GM23248 (cell line): ENCODE measurements around the gene RGS19. TPM values are rescaled to one million over a fixed set of nuclear protein-coding genes. Genes with fewer than 3 reads are reported as not detected.

Experiments used
- DNase-seq: peaks from one replicate; pipeline ENCODE4 v3.0.0-alpha.2; 2015
- H2AFZ ChIP-seq: fragments of 200-600 bp; sonication (generic); 2 replicates; pipeline ENCODE4 v1.6.1; 2016; ENCODE audit warnings: antibody characterized with exemption
- H3F3A ChIP-seq: fragments of 200-600 bp; sonication (generic); 2 replicates; pipeline ENCODE4 v1.6.1; 2016; ENCODE audit warnings: mild to moderate bottlenecking, antibody characterized with exemption, mixed run types; ENCODE audit not compliant: insufficient read depth
- H3K27ac ChIP-seq: fragments of 200-600 bp; sonication (generic); 2 replicates; pipeline ENCODE4 v1.5.1; 2016; ENCODE audit warnings: mild to moderate bottlenecking
- H3K27me3 ChIP-seq: fragments of 200-600 bp; sonication (generic); replicated peaks from 2 replicates; pipeline ENCODE4 v1.6.1; 2016; ENCODE audit warnings: mild to moderate bottlenecking; ENCODE audit not compliant: insufficient read depth
- H3K36me3 ChIP-seq: fragments of 200-600 bp; sonication (generic); 2 replicates; pipeline ENCODE4 v1.6.1; 2016; ENCODE audit warnings: low read depth, mild to moderate bottlenecking
- H3K4me1 ChIP-seq: fragments of 200-600 bp; sonication (generic); 2 replicates; pipeline ENCODE4 v1.6.1; 2016; ENCODE audit warnings: mild to moderate bottlenecking; ENCODE audit not compliant: insufficient read depth
- H3K4me2 ChIP-seq: fragments of 200-600 bp; sonication (generic); one replicate; pipeline ENCODE4 v1.6.1; 2016; ENCODE audit warnings: mild to moderate bottlenecking; ENCODE audit not compliant: unreplicated experiment
- H3K4me3 ChIP-seq: fragments of 200-600 bp; sonication (generic); 2 replicates; pipeline ENCODE4 v1.5.1; 2016; ENCODE audit warnings: mild to moderate bottlenecking
- H3K79me2 ChIP-seq: fragments of 200-600 bp; sonication (generic); 2 replicates; pipeline ENCODE4 v1.6.1; 2016; ENCODE audit warnings: mild to moderate bottlenecking; ENCODE audit not compliant: insufficient read depth
- H3K9ac ChIP-seq: fragments of 200-600 bp; sonication (generic); 2 replicates; pipeline ENCODE4 v1.6.1; 2016; ENCODE audit warnings: mild to moderate bottlenecking
- H3K9me2 ChIP-seq: fragments of 200-600 bp; sonication (generic); 2 replicates; pipeline ENCODE4 v1.6.1; 2016; ENCODE audit warnings: mixed run types, mild to moderate bottlenecking, moderate library complexity; ENCODE audit not compliant: insufficient read depth
- H3K9me3 ChIP-seq: fragments of 200-600 bp; sonication (generic); one replicate; pipeline ENCODE4 v1.6.1; 2017; ENCODE audit warnings: low read depth
- H4K20me1 ChIP-seq: fragments of 200-600 bp; sonication (generic); 2 replicates; pipeline ENCODE4 v1.6.0; 2016; ENCODE audit not compliant: insufficient read depth
- EZH2 ChIP-seq: fragments of 200-600 bp; sonication (generic); IDR thresholded peaks from 2 replicates; pipeline ENCODE4 v1.6.1; 2018; ENCODE audit warnings: antibody characterized with exemption, mild to moderate bottlenecking; ENCODE audit not compliant: insufficient read depth, poor library complexity, severe bottlenecking
- EZH2phosphoT487 ChIP-seq: fragments of 200-600 bp; sonication (generic); IDR thresholded peaks from 2 replicates; pipeline ENCODE4 v1.6.1; 2018; ENCODE audit warnings: antibody characterized with exemption, moderate library complexity, mild to moderate bottlenecking, low read depth; ENCODE audit not compliant: insufficient read depth
- WGBS, 2 experiments: methylation state at CpG; one replicate each; pipeline ENCODE4 v1.1.6; 2015 to 2017; ENCODE audit warnings: low lambda C conversion rate in 2 of 2, low coverage in 1 of 2; ENCODE audit errors: missing lambda C conversion rate in 2 of 2; 5-methylcytosine and 5-hydroxymethylcytosine counted together
- in situ Hi-C: fragments of 300-500 bp; cut with MboI; formaldehyde crosslinking; loops from 2 replicates; pipeline ENCODE4 v1.15.0; 2020
- polyA plus RNA-seq: library from polyadenylated mRNA; unstranded; fragments of >200 nt; fragmentation: Nextera tagmentation; extraction: Ambion mirVana; gene quantifications from 2 replicates; pipeline ENCODE4 v1.2.1, GENCODE V29; 2016
- total RNA-seq: library from RNA; depleted of rRNA; stranded (reverse); fragments of >200 nt; shearing (Covaris generic); gene quantifications from 2 replicates; pipeline ENCODE4 v1.2.3, GENCODE V29; 2014

Gene RGS19
- total and polyA plus RNA-seq, 2 experiments from 2014 or later = 13.2 to 18.7 TPM

- H3K4me2 ChIP-seq = peak within 1 kb of the TSS; percentile 68
- peak within 1 kb of the TSS; percentile 70 for H2AFZ ChIP-seq
- H3K9me3 ChIP-seq = no peaks in the 10 kb centered on the region
- no peaks in the 10 kb centered on the region for H3F3A ChIP-seq
- in situ Hi-C loops = no loop called here
- no peaks in the 10 kb centered on the region for H3K9me2 ChIP-seq
- H3K79me2 ChIP-seq = no peaks in the 10 kb centered on the region
- H3K4me3 ChIP-seq = peak within 1 kb of the TSS; percentile 78
- H3K9ac ChIP-seq = peak within 1 kb of the TSS; percentile 73
- no peaks in the 10 kb centered on the region for H3K36me3 ChIP-seq
- WGBS, 2 experiments = 8 to 10% methylated on average over 26 to 39 of the region's 62 CpGs
- TF ChIP-seq EZH2phosphoT487 = no peak
- no peak for TF ChIP-seq EZH2
- H3K27me3 ChIP-seq = no peaks in the 10 kb centered on the region; the same call in 1 of the 2 replicates
- peaks cover 10% of the 10 kb centered on the region for H3K4me1 ChIP-seq
- no peaks in the 10 kb centered on the region for H4K20me1 ChIP-seq
- no peak within 1 kb of the TSS for H3K27ac ChIP-seq
- DNase-seq = peak; percentile 36
Measured at GRCh38 chr20:64080013-64080812, 895 bp upstream of the RGS19 start, which contains the start of gene OPRL1. Gene OPRL1 (plus strand): TSS chr20:64080082. CDS start chr20:64092721, 12,639 bp downstream.

- DNase-seq = no peak
- H3K9ac ChIP-seq = peak overlapping the region; percentile 73
- H4K20me1 ChIP-seq = no peaks in the 10 kb centered on the region
- peak overlapping the region; percentile 78 for H3K4me3 ChIP-seq
- no peaks in the 10 kb centered on the region for H3K36me3 ChIP-seq
- TF ChIP-seq EZH2 (no peak), EZH2phosphoT487 (no peak)
- H3K4me2 ChIP-seq = peak overlapping the region; percentile 68
- no peaks in the 10 kb centered on the region for H3F3A ChIP-seq
- peak overlapping the region; percentile 59 for H2AFZ ChIP-seq
- H3K4me1 ChIP-seq = peaks cover 10% of the 10 kb centered on the region
- no peak overlapping the region for H3K27ac ChIP-seq
- in situ Hi-C loops = no loop called here
- H3K9me3 ChIP-seq = no peaks in the 10 kb centered on the region
- no peaks in the 10 kb centered on the region for H3K9me2 ChIP-seq
- WGBS, 2 experiments = 25 to 32% methylated on average over 4 of the region's 4 CpGs
- H3K79me2 ChIP-seq = no peaks in the 10 kb centered on the region
- no peaks in the 10 kb centered on the region for H3K27me3 ChIP-seq
Measured at GRCh38 chr20:64078934-64079272, 415 bp downstream of the RGS19 start.

- Histone ChIP-seq H3K4me1 (peaks cover 10% of the 10 kb centered on the region), H2AFZ (no peak overlapping the region), H3K36me3 (no peaks in the 10 kb centered on the region), H3K9ac (0 out of 2 replicates have a peak overlapping the region, but pooled peaks have one; percentile 73), H4K20me1 (no peaks in the 10 kb centered on the region), H3K4me2 (peak overlapping the region; percentile 68), H3F3A (no peaks in the 10 kb centered on the region), H3K27me3 (no peaks in the 10 kb centered on the region), H3K9me2 (no peaks in the 10 kb centered on the region), H3K79me2 (no peaks in the 10 kb centered on the region), H3K27ac (no peak overlapping the region), H3K4me3 (peak overlapping the region; percentile 78), H3K9me3 (no peaks in the 10 kb centered on the region)
- in situ Hi-C loops = no loop called here
- TF ChIP-seq EZH2 (no peak), EZH2phosphoT487 (no peak)
- DNase-seq = no peak
- 81 to 83% methylated on average over 15 of the region's 15 CpGs for WGBS, 2 experiments
Measured at GRCh38 chr20:64077876-64078551, 1.3 kb downstream of the RGS19 start.

- H2AFZ ChIP-seq = no peak overlapping the region
- H3K4me2 ChIP-seq = no peak overlapping the region
- no peaks in the 10 kb centered on the region for H3F3A ChIP-seq
- H3K9me2 ChIP-seq = no peaks in the 10 kb centered on the region
- H3K9ac ChIP-seq = no peak overlapping the region
- H3K36me3 ChIP-seq = no peaks in the 10 kb centered on the region
- TF ChIP-seq EZH2 = no peak
- no peak for TF ChIP-seq EZH2phosphoT487
- 85 to 88% methylated on average over 6 to 7 of the region's 7 CpGs for WGBS, 2 experiments
- peaks cover 10% of the 10 kb centered on the region for H3K4me1 ChIP-seq
- no peaks in the 10 kb centered on the region for H3K27me3 ChIP-seq
- H3K9me3 ChIP-seq = no peaks in the 10 kb centered on the region
- in situ Hi-C loops = no loop called here
- H4K20me1 ChIP-seq = no peaks in the 10 kb centered on the region
- H3K79me2 ChIP-seq = no peaks in the 10 kb centered on the region
- H3K27ac ChIP-seq = no peak overlapping the region
- DNase-seq = no peak
- no peak overlapping the region for H3K4me3 ChIP-seq
Measured at GRCh38 chr20:64077541-64077875, 1.8 kb downstream of the RGS19 start.
